A549 (cell line): ENCODE data around the gene IL17RE.

ENCODE experiments used
- CEBPB ChIP-seq, 2 experiments: fragments of >200 bp in 1 of 2; sonication (Bioruptor Twin) in 1 of 2; formaldehyde crosslinking in 1 of 2; IDR thresholded peaks; 2 replicates each; pipeline ENCODE4 v1.6.1; 2012 to 2016
- CTCF ChIP-seq: fragments of >200 bp; sonication (Bioruptor Twin); formaldehyde crosslinking; IDR thresholded peaks from 3 replicates; pipeline ENCODE4 v1.5.1; 2016
- EP300 ChIP-seq, 2 experiments: fragments of >200 bp; sonication (Bioruptor Twin); formaldehyde crosslinking; IDR thresholded peaks; 2 replicates in 1 of 2; 3 replicates in 1 of 2; pipeline ENCODE4 v1.6.1; 2016 to 2017
- POLR2A ChIP-seq: IDR thresholded peaks from 2 replicates; pipeline ENCODE4 v1.6.1; 2012; ENCODE audit warnings: mild to moderate bottlenecking, low read length
- REST ChIP-seq: fragments of 200-600 bp; sonication (generic); IDR thresholded peaks from 2 replicates; pipeline ENCODE4 v1.6.1; 2016; ENCODE audit warnings: antibody characterized with exemption, mild to moderate bottlenecking, moderate library complexity
- RFX5 ChIP-seq: fragments of 450-650 bp; IDR thresholded peaks from 2 replicates; pipeline ENCODE4 v1.7.1; 2014; ENCODE audit warnings: antibody characterized with exemption, mild to moderate bottlenecking, moderate library complexity

- TF ChIP-seq CTCF: no peak
- TF ChIP-seq POLR2A: no peak
- TF ChIP-seq CEBPB (IDR thresholded peaks at IDR 0.05): no peak
- no peak for TF ChIP-seq RFX5
- no peak for TF ChIP-seq EP300 (IDR thresholded peaks at IDR 0.05)
- TF ChIP-seq REST: no peak
These were observed 27.2 kb upstream of the IL17RE start for GRCh38 chr3:9875448-9875847.
